Measurements from ENCODE around the gene SLC8A1. TPM values are rescaled to one million over a fixed set of nuclear protein-coding genes. Genes with fewer than 3 reads are reported as not detected.
A peak's percentile ranks its signal among the peaks of the same experiment; 100 is the strongest.

SLC8A1 gene
- total and polyA plus RNA-seq, 9 donors, result 1.3 to 19.7 (median 7.7) TPM

DNA sequence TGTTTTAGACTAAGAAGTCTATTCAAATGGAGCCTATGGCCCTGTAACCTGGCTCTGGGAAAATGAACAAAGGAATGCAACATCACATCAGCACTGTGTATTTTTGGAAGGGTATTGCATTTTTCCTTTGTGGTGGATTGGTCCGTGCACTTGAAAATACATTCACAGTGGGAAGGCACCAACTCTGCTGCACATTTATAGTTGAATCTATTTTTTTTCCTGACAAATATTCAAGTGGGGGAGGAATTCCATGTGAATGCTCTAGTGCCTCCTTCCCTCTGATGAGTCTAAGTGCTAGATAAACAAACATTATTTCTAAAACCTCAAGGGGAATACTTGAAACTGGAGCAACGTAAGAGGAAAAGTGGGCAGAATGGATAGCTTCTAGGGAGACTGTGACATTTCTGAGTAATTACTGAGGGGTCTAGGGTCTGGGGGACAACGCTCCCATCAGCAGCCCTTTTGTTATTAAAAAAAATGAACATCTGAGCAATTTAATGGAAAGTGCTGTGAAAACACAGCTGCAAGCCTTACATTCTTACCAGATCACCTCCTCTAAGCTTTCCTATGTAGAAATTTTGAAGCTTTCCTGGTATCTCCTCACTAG lies 208.2 kb downstream of the SLC8A1 start:
- H3K4me1 ChIP-seq (ENCODE audit: insufficient read depth), result peaks cover 2% of the 10 kb centered on the region

DNA sequence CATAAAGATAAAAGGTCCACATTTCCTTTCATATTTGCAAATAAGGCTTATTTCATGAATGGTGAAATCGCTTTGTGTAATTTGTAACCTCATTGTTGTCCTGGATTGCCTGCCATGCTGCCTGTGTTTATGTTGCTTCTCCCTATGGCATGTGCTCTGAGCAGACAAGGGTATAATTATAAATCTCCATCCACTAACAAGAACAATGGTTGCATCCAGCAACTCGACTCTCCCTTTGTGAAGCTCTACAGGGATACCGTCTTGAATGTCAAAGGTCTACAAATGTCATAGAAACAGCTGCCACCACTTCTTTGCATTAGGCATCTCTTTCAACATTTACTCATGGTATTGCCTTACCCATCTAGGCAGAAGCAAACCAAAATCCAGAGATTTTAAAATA lies 209.6 kb downstream of the SLC8A1 start:
- H3K4me1 ChIP-seq (ENCODE audit: insufficient read depth), result peaks cover 2% of the 10 kb centered on the region
- no peak for TF ChIP-seq POLR2A (IDR thresholded peaks at IDR 0.05)
- no peak for TF ChIP-seq EP300 (IDR thresholded peaks at IDR 0.05)
- TF ChIP-seq, protein P1, sequence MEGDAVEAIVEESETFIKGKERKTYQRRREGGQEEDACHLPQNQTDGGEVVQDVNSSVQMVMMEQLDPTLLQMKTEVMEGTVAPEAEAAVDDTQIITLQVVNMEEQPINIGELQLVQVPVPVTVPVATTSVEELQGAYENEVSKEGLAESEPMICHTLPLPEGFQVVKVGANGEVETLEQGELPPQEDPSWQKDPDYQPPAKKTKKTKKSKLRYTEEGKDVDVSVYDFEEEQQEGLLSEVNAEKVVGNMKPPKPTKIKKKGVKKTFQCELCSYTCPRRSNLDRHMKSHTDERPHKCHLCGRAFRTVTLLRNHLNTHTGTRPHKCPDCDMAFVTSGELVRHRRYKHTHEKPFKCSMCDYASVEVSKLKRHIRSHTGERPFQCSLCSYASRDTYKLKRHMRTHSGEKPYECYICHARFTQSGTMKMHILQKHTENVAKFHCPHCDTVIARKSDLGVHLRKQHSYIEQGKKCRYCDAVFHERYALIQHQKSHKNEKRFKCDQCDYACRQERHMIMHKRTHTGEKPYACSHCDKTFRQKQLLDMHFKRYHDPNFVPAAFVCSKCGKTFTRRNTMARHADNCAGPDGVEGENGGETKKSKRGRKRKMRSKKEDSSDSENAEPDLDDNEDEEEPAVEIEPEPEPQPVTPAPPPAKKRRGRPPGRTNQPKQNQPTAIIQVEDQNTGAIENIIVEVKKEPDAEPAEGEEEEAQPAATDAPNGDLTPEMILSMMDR (IDR thresholded peaks at IDR 0.05), result no peak
- H3K27me3 ChIP-seq, result no peaks in the 10 kb centered on the region
- 72 to 91% (median 79%) methylated on average over 3 of the region's 3 CpGs for WGBS, 3 donors
- no peak overlapping the region for H3K27ac ChIP-seq
- intact Hi-C loops (cut with DNase I), result no loop called here
- no peak overlapping the region for H3K4me3 ChIP-seq
- DNase-seq, result no peak
- no peaks in the 10 kb centered on the region for H3K36me3 ChIP-seq
- no peaks in the 10 kb centered on the region for H3K9me3 ChIP-seq

More for the DNA sequence above, 208.2 kb downstream of the SLC8A1 start:
- Histone ChIP-seq H3K27me3 (no peaks in the 10 kb centered on the region), H3K9me3 (no peaks in the 10 kb centered on the region), H3K27ac (no peak overlapping the region), H3K4me3 (no peak overlapping the region), H3K36me3 (no peaks in the 10 kb centered on the region)
- TF ChIP-seq POLR2A (IDR thresholded peaks at IDR 0.05) (no peak), EP300 (IDR thresholded peaks at IDR 0.05) (no peak)
- TF ChIP-seq, protein P1 (IDR thresholded peaks at IDR 0.05), result no peak
- intact Hi-C loops (cut with DNase I), result no loop called here
- no peak for DNase-seq
- 18 to 25% (median 22%) methylated on average over 3 of the region's 3 CpGs for WGBS, 3 donors

DNA sequence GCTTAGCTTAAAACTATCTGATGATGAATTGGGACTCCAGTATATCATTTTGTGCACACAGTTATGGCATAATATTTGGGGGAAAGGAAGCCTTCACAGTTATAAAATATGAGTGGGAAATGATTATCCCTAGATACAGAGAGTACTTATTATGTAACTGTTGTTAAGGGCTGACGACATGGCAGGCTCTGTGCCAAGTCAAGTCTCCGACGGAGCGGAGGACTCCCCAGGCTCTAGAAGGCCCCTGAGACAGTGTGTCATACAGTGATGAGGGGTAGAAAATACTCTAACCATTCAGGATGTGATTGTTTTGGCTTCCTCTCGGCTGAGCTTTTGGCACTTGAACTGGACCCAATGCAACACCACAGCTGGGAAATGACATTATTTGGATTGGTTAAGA lies 211.8 kb downstream of the SLC8A1 start:
- no peak overlapping the region for H3K4me3 ChIP-seq
- TF ChIP-seq EP300 (IDR thresholded peaks at IDR 0.05) (peak; percentile 3), POLR2A (IDR thresholded peaks at IDR 0.05) (no peak)
- intact Hi-C loops (cut with DNase I), result no loop called here
- H3K27me3 ChIP-seq, result no peaks in the 10 kb centered on the region
- no peak overlapping the region for H3K27ac ChIP-seq
- DNase-seq, result peak; percentile 58 to 84 (median 76)
- peaks cover 2% of the 10 kb centered on the region for H3K4me1 ChIP-seq (ENCODE audit: insufficient read depth)
- H3K36me3 ChIP-seq, result no peaks in the 10 kb centered on the region
- WGBS, 3 donors, result 1 to 2% (median 2%) methylated on average over 5 of the region's 5 CpGs
- H3K9me3 ChIP-seq, result no peaks in the 10 kb centered on the region

DNA sequence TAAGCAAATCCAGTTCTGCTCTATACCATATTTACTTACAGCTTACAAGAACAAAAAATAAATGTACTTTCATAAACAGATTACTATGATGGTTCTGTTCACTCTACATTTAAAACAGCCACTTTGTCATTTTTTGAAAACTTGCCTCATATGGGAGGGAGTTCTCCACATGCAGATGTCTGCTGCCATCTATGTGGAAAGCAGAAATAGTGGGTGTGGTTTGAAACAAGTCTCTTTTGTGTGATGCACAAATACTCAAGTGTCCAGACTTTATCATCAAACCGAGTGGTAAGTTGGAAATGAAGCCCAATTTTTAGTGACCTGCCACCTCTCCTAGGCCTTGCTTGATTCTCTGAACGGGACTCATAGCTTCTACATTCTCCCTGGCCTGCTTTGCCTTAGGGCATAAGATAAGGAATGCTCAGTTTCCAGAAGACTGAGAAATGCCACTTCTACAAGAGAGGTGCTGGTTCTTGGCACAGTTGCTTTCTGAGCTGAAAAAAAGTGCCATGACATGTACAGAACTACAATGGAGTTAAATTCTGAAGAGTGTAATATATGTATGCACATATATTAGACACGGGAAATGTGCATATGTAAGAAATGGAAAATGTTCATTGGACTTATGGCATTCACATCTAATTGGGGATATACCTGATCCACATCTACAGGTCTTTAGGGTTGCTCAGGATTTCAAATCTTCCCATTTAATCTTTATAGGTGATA lies 221.0 kb downstream of the SLC8A1 start:
- TF ChIP-seq, protein P1 (IDR thresholded peaks at IDR 0.05), result no peak
- TF ChIP-seq POLR2A (IDR thresholded peaks at IDR 0.05), result no peak
- no peak for TF ChIP-seq EP300 (IDR thresholded peaks at IDR 0.05)
- H3K9me3 ChIP-seq, result no peaks in the 10 kb centered on the region
- H3K4me1 ChIP-seq (ENCODE audit: insufficient read depth), result peaks cover 1% of the 10 kb centered on the region
- no peak overlapping the region for H3K27ac ChIP-seq
- no peak overlapping the region for H3K4me3 ChIP-seq
- WGBS, 3 donors, result 73 to 83% (median 74%) methylated on average over 3 of the region's 3 CpGs
- intact Hi-C loops (cut with DNase I), result no loop called here
- DNase-seq, result no peak
- no peaks in the 10 kb centered on the region for H3K27me3 ChIP-seq
- no peaks in the 10 kb centered on the region for H3K36me3 ChIP-seq

DNA sequence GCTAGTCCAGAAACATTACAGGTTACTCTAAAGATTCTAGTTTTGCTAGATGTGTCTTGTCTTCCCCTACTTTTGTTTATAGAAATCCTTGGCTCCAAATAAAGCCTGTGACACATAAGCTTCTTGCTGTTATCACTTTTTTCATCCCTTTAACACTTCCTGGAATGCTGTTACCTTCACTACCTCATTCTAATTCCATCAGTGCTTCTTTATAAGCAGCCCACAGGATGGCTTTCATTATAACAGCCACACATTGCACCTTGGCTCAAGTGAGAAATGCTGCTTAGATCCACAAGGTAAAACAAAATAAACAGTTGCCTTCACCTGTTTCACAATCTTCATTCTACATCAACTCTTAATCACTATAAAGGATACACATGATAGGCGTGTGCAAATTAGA lies 221.7 kb downstream of the SLC8A1 start:
- WGBS, 3 donors, result 89 to 97% (median 95%) methylated on average over 1 of the region's 1 CpG
- H3K27ac ChIP-seq, result no peak overlapping the region
- H3K4me3 ChIP-seq, result no peak overlapping the region
- TF ChIP-seq EP300 (IDR thresholded peaks at IDR 0.05) (no peak), POLR2A (IDR thresholded peaks at IDR 0.05) (no peak)
- TF ChIP-seq, protein P1 (IDR thresholded peaks at IDR 0.05), result no peak
- intact Hi-C loops (cut with DNase I), result no loop called here
- no peaks in the 10 kb centered on the region for H3K9me3 ChIP-seq
- H3K4me1 ChIP-seq (ENCODE audit: insufficient read depth), result peaks cover 2% of the 10 kb centered on the region
- no peaks in the 10 kb centered on the region for H3K27me3 ChIP-seq
- H3K36me3 ChIP-seq, result no peaks in the 10 kb centered on the region
- no peak for DNase-seq
